ENCODE data around the gene ANK3. TPM values are rescaled to one million over a fixed set of nuclear protein-coding genes. Genes with fewer than 3 reads are reported as not detected.

Gene ANK3
- total RNA-seq, 1 experiment from 2014 or later, result 15.3 TPM

DNA sequence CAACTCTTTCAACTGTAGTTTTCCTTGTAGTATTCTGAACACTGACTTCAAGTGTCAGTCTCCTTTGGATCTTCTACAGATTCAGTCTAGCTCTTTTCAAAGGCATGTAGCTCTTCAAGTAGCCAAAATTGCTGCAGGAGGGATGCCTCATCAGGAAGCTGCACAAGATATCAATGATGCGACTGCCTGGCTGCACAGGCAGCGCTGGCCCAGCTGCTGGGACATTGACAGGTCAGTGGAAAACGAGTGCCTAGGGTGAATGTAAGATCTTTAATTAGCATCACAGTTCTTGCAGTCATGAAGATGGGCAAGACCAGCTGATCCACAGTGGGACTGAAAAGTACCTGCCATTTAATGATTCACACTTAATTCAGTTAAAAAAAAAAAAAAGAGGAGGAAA lies 167.6 kb downstream of the ANK3 start:
- Histone ChIP-seq H3K9me2 (ENCODE audit: insufficient read depth) (no peaks in the 10 kb centered on the region), H3K27me3 (ENCODE audit: insufficient read depth, low read length) (no peaks in the 10 kb centered on the region), H3K4me2 (ENCODE audit: low read length) (no peak overlapping the region), H2AFZ (ENCODE audit: low read depth, low read length, poor library complexity, severe bottlenecking) (no peak overlapping the region), H4K20me1 (ENCODE audit: insufficient read depth) (no peaks in the 10 kb centered on the region), H3K9me3 (ENCODE audit: control insufficient read depth in 1 of 2, insufficient read depth in 1 of 2, low read depth in 1 of 2, low read length in 2 of 2) (no peaks in the 10 kb centered on the region), H3K36me3 (ENCODE audit: control insufficient read depth in 1 of 2, insufficient read depth in 2 of 2, low read length in 2 of 2) (no peaks in the 10 kb centered on the region), H3K4me1 (ENCODE audit: control insufficient read depth in 1 of 2, insufficient read depth in 2 of 2, low read length in 2 of 2) (no peaks in the 10 kb centered on the region), H3K4me3 (replicated peaks in 1 of 2; ENCODE audit: low read depth in 1 of 2, low read length in 2 of 2) (no peak overlapping the region), H3K27ac (ENCODE audit: low read depth, low read length) (no peak overlapping the region), H3K9ac (ENCODE audit: low read length) (no peak overlapping the region), H3K79me2 (ENCODE audit: insufficient read depth, low read length) (no peaks in the 10 kb centered on the region)
- BruUV-seq (replicated peaks), result no TSS peak
- TF ChIP-seq, protein P1, sequence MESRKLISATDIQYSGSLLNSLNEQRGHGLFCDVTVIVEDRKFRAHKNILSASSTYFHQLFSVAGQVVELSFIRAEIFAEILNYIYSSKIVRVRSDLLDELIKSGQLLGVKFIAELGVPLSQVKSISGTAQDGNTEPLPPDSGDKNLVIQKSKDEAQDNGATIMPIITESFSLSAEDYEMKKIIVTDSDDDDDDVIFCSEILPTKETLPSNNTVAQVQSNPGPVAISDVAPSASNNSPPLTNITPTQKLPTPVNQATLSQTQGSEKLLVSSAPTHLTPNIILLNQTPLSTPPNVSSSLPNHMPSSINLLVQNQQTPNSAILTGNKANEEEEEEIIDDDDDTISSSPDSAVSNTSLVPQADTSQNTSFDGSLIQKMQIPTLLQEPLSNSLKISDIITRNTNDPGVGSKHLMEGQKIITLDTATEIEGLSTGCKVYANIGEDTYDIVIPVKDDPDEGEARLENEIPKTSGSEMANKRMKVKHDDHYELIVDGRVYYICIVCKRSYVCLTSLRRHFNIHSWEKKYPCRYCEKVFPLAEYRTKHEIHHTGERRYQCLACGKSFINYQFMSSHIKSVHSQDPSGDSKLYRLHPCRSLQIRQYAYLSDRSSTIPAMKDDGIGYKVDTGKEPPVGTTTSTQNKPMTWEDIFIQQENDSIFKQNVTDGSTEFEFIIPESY (IDR thresholded peaks at IDR 0.05; ENCODE audit: extremely low read depth, insufficient replicate concordance, low read length), result no peak
- TF ChIP-seq RAD21 (IDR thresholded peaks at IDR 0.05; ENCODE audit: low read depth) (no peak), CBX3 (IDR thresholded peaks at IDR 0.05; ENCODE audit: low read depth) (no peak), EGR1 (IDR thresholded peaks at IDR 0.05; ENCODE audit: low read depth) (no peak), TCF7L2 (IDR thresholded peaks at IDR 0.05; ENCODE audit: borderline replicate concordance, extremely low read depth, insufficient read depth, insufficient read length) (no peak)
- ChIA-PET POLR2A (no interaction called here), CTCF (no interaction called here), RAD21 (ENCODE audit: low non-redundant PET in 1 of 2, low total read pairs in 2 of 2, uncharacterized antibody in 2 of 2, unreplicated experiment in 2 of 2) (no interaction called here)
- ATAC-seq, result no peak
- intact Hi-C loops (cut with micrococcal nuclease), result no loop called here
- no peak for DNase-seq (ENCODE audit: low read depth, low spot score)

DNA sequence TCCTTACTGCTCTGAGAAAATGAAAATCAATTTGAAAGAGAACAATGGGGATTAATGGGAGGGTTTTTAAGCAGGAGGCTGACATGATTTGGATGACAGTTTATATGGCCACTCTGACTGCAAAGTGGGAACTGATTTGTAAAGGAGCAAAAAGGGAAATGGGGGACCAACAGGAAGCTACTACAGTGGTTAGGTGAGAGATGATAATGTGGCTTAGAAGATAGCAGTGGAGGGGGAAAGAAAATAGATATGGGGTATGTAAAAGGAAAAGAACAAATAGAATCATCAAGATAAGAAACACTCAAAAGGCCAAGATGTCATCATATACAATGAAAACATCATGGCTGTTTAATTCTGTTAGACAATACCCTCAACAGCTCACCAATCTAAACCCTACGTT lies 177.5 kb downstream of the ANK3 start:
- Histone ChIP-seq H3K9ac (ENCODE audit: low read length) (no peak overlapping the region), H4K20me1 (ENCODE audit: insufficient read depth) (no peaks in the 10 kb centered on the region), H3K9me3 (ENCODE audit: control insufficient read depth in 1 of 2, insufficient read depth in 1 of 2, low read depth in 1 of 2, low read length in 2 of 2) (no peaks in the 10 kb centered on the region), H3K27ac (ENCODE audit: low read depth, low read length) (no peak overlapping the region), H3K4me1 (ENCODE audit: control insufficient read depth in 1 of 2, insufficient read depth in 2 of 2, low read length in 2 of 2) (no peaks in the 10 kb centered on the region), H3K4me2 (ENCODE audit: low read length) (no peak overlapping the region), H3K9me2 (ENCODE audit: insufficient read depth) (no peaks in the 10 kb centered on the region), H3K79me2 (ENCODE audit: insufficient read depth, low read length) (no peaks in the 10 kb centered on the region), H3K36me3 (ENCODE audit: control insufficient read depth in 1 of 2, insufficient read depth in 2 of 2, low read length in 2 of 2) (no peaks in the 10 kb centered on the region), H3K27me3 (ENCODE audit: insufficient read depth, low read length) (no peaks in the 10 kb centered on the region), H2AFZ (ENCODE audit: low read depth, low read length, poor library complexity, severe bottlenecking) (no peak overlapping the region), H3K4me3 (replicated peaks in 1 of 2; ENCODE audit: low read depth in 1 of 2, low read length in 2 of 2) (no peak overlapping the region)
- intact Hi-C loops (cut with micrococcal nuclease), result no loop called here
- no TSS peak for BruUV-seq (replicated peaks)
- ChIA-PET RAD21 (ENCODE audit: low non-redundant PET in 1 of 2, low total read pairs in 2 of 2, uncharacterized antibody in 2 of 2, unreplicated experiment in 2 of 2) (no interaction called here), POLR2A (no interaction called here), CTCF (interaction anchor here (1.0 to 1.6 kb wide), 3 partner anchors 8 to 112 kb away, joined by 4 to 9 read pairs (median 7); no protein-coding TSS in a partner anchor)
- TF ChIP-seq SRF (IDR thresholded peaks at IDR 0.05; ENCODE audit: low read depth) (no peak), ZNF274 (IDR thresholded peaks at IDR 0.05; ENCODE audit: low read depth, low read length) (no peak), JUND (IDR thresholded peaks at IDR 0.05) (no peak), FOSL1 (IDR thresholded peaks at IDR 0.05; ENCODE audit: low read depth) (no peak), EGR1 (IDR thresholded peaks at IDR 0.05; ENCODE audit: low read depth) (no peak), CEBPB (IDR thresholded peaks at IDR 0.05; ENCODE audit: low read depth) (no peak), CBX3 (IDR thresholded peaks at IDR 0.05; ENCODE audit: low read depth) (no peak), YY1 (IDR thresholded peaks at IDR 0.05; ENCODE audit: extremely low read depth, insufficient replicate concordance, low read depth, low read length) (no peak), ELF1 (IDR thresholded peaks at IDR 0.05; ENCODE audit: borderline replicate concordance, low read depth) (no peak), SIN3A (IDR thresholded peaks at IDR 0.05; ENCODE audit: low read depth) (no peak)
- TF ChIP-seq, protein P2, sequence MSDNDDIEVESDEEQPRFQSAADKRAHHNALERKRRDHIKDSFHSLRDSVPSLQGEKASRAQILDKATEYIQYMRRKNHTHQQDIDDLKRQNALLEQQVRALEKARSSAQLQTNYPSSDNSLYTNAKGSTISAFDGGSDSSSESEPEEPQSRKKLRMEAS (IDR thresholded peaks at IDR 0.05), result no peak
- TF ChIP-seq, protein P3, sequence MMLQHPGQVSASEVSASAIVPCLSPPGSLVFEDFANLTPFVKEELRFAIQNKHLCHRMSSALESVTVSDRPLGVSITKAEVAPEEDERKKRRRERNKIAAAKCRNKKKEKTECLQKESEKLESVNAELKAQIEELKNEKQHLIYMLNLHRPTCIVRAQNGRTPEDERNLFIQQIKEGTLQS (IDR thresholded peaks at IDR 0.05), result no peak
- no peak for DNase-seq (ENCODE audit: low read depth, low spot score)
- ATAC-seq, result no peak
